Endothelial cell of umbilical vein (primary cell): ENCODE measurements around the gene PIEZO2. TPM values are rescaled to one million over a fixed set of nuclear protein-coding genes. Genes with fewer than 3 reads are reported as not detected.

Experiments
- BruUV-seq: library from RNA; stranded (reverse); fragments of 400-500 nt; replicated peaks from 2 replicates; lab custom pipeline; 2021; lab: Mats Ljungman, UMichigan
- CTCF ChIA-PET: fragments of 300-600, 350-600 bp; sonication (Branson Sonifier 250); formaldehyde crosslinking; loops from one replicate; lab custom pipeline; 2021; ENCODE audit warnings: antibody characterized with exemption, inconsistent platforms; lab: Charles Lee
- POLR2A ChIA-PET: fragments of 300-600, 350-600 bp; sonication (Branson Sonifier 250); formaldehyde crosslinking; loops from one replicate; lab custom pipeline; 2021; ENCODE audit warnings: antibody characterized with exemption, inconsistent platforms; lab: Charles Lee
- DNase-seq: peaks from one replicate; pipeline ENCODE4 v3.0.0-alpha.2; 2011; ENCODE audit warnings: low read depth, low spot score
- FAIRE-seq: peaks from 2 replicates; lab custom pipeline; 2011; peaks lifted over from hg19 to GRCh38; lab: Jason Lieb, UNC
- H2AFZ ChIP-seq: 2 replicates; pipeline ENCODE4 v1.6.0; 2012; ENCODE audit warnings: low read depth, low read length, control low read depth, inconsistent platforms
- H3K27ac ChIP-seq: 2 replicates; pipeline ENCODE4 v1.5.1; 2011; ENCODE audit warnings: low read depth, mild to moderate bottlenecking, control low read depth, low read length, moderate library complexity; ENCODE audit not compliant: insufficient read depth
- H3K27me3 ChIP-seq, 2 experiments: 2 replicates each; pipeline versions ENCODE4 v1.6.0 to v1.6.1; 2011; ENCODE audit warnings: low read length in 2 of 2, mixed read lengths in 1 of 2; ENCODE audit not compliant: control insufficient read depth in 2 of 2, insufficient read depth in 2 of 2
- H3K36me3 ChIP-seq, 2 experiments: 2 replicates in 1 of 2; 3 replicates in 1 of 2; pipeline ENCODE4 v1.5.1; 2011; ENCODE audit warnings: low read length in 2 of 2, mild to moderate bottlenecking in 1 of 2, moderate library complexity in 1 of 2; ENCODE audit not compliant: control insufficient read depth in 2 of 2, insufficient read depth in 2 of 2; ENCODE audit errors: extremely low read depth in 1 of 2
- H3K4me1 ChIP-seq: 3 replicates; pipeline ENCODE4 v1.5.1; 2011; ENCODE audit warnings: mild to moderate bottlenecking, low read length; ENCODE audit not compliant: control insufficient read depth, insufficient read depth; ENCODE audit errors: extremely low read depth
- H3K4me2 ChIP-seq: 2 replicates; pipeline ENCODE4 v1.6.1; 2011; ENCODE audit warnings: low read length, control low read depth, mixed read lengths; ENCODE audit not compliant: insufficient read depth
- H3K4me3 ChIP-seq, 3 experiments: fragments of 200-600 bp in 1 of 3; sonication (generic), shearing (Covaris generic) in 1 of 3; replicated peaks in 1 of 3; 2 replicates each; pipeline ENCODE4 v1.5.1; 2011 to 2016; ENCODE audit warnings: control low read depth in 3 of 3, low read length in 3 of 3, mild to moderate bottlenecking in 2 of 3, inconsistent platforms in 1 of 3, low read depth in 1 of 3, moderate library complexity in 1 of 3; ENCODE audit not compliant: insufficient read depth in 1 of 3
- H3K79me2 ChIP-seq: 2 replicates; pipeline ENCODE4 v1.6.0; 2012; ENCODE audit warnings: low read length, inconsistent platforms; ENCODE audit not compliant: control insufficient read depth, insufficient read depth
- H3K9ac ChIP-seq: replicated peaks from 2 replicates; pipeline ENCODE3; 2011; ENCODE audit warnings: low read length, control low read depth; ENCODE audit not compliant: insufficient read depth; ENCODE audit errors: extremely low read depth
- H3K9me1 ChIP-seq: replicated peaks from 3 replicates; pipeline ENCODE4 v1.6.0; 2011; ENCODE audit warnings: mild to moderate bottlenecking, low read length; ENCODE audit not compliant: control insufficient read depth, insufficient read depth; ENCODE audit errors: extremely low read depth
- H3K9me3 ChIP-seq: replicated peaks from 2 replicates; pipeline ENCODE4 v1.5.1; 2012; ENCODE audit warnings: low read length, inconsistent platforms; ENCODE audit not compliant: control insufficient read depth, insufficient read depth
- H4K20me1 ChIP-seq: replicated peaks from 2 replicates; pipeline ENCODE3; 2011; ENCODE audit warnings: mild to moderate bottlenecking, low read length; ENCODE audit not compliant: control insufficient read depth, insufficient read depth; ENCODE audit errors: extremely low read depth
- EZH2 ChIP-seq: IDR thresholded peaks from 2 replicates; pipeline ENCODE4 v1.6.1; 2012; ENCODE audit warnings: borderline replicate concordance, low read depth, mild to moderate bottlenecking, moderate library complexity, low read length, inconsistent platforms; ENCODE audit not compliant: severe bottlenecking
- FOS ChIP-seq: IDR thresholded peaks from 2 replicates; pipeline ENCODE4 v1.6.1; 2011; ENCODE audit warnings: mild to moderate bottlenecking, low read length, moderate library complexity, borderline replicate concordance; ENCODE audit not compliant: insufficient read depth
- GATA2 ChIP-seq: IDR thresholded peaks from 2 replicates; pipeline ENCODE4 v1.7.0; 2011; ENCODE audit warnings: low read depth, mild to moderate bottlenecking, moderate library complexity, mixed read lengths, low read length; ENCODE audit not compliant: insufficient read length, insufficient read depth
- JUN ChIP-seq: IDR thresholded peaks from 2 replicates; pipeline ENCODE4 v1.6.1; 2011; ENCODE audit warnings: borderline replicate concordance, low read depth; ENCODE audit not compliant: insufficient read length, insufficient read depth
- MAX ChIP-seq: IDR thresholded peaks from 2 replicates; pipeline ENCODE4 v1.6.1; 2011; ENCODE audit not compliant: insufficient read depth, insufficient read length
- MYC ChIP-seq: IDR thresholded peaks from one replicate; pipeline ENCODE4 v1.6.1; 2011; ENCODE audit warnings: mild to moderate bottlenecking, low read depth, low read length
- POLR2A ChIP-seq: IDR thresholded peaks from 2 replicates; pipeline ENCODE4 v1.6.1; 2012; ENCODE audit warnings: low read depth, mild to moderate bottlenecking, control low read depth, low read length
- POLR2AphosphoS5 ChIP-seq: IDR thresholded peaks from 2 replicates; pipeline ENCODE4 v1.6.1; 2012; ENCODE audit warnings: low read depth, mild to moderate bottlenecking, control low read depth, low read length, moderate library complexity; ENCODE audit not compliant: insufficient read depth
- dilution Hi-C: fragments of 300-500 bp; cut with MboI; formaldehyde crosslinking; loops from one replicate; pipeline ENCODE4 v1.15.0; 2019; ENCODE audit warnings: low sequenced_read_pairs; ENCODE audit not compliant: extremely low pct_ligation_motif_present
- intact Hi-C: fragments of 100-400 bp; cut with micrococcal nuclease; formaldehyde crosslinking; loops from one replicate; pipeline ENCODE4 v1.10.0; 2022
- polyA plus RNA-seq, 4 experiments: library from polyadenylated mRNA; depleted of rRNA in 3 of 4; stranded (reverse) in 3 of 4; unstranded in 1 of 4; fragments of >200 nt; gene quantifications; 2 replicates each; pipeline versions ENCODE4 v1.2.1 to v1.2.3, GENCODE V29; 2011 to 2012; ENCODE audit warnings: missing spikeins in 1 of 4
- total RNA-seq: library from RNA; stranded (reverse); gene quantifications from 2 replicates; pipeline ENCODE4 v1.2.3, GENCODE V29; 2021
- TF ChIP-seq, protein P1 (sequence below), 2 donors: IDR thresholded peaks; 1 replicate in 1 of 2; 2 replicates in 1 of 2; pipeline ENCODE4 v1.5.1; 2011; ENCODE audit warnings: low read length in 2 of 2, mild to moderate bottlenecking in 2 of 2, moderate library complexity in 2 of 2, control low read depth in 1 of 2, inconsistent platforms in 1 of 2, low read depth in 1 of 2; ENCODE audit not compliant: insufficient read depth in 1 of 2; ENCODE audit errors: extremely low read depth in 1 of 2

Gene PIEZO2
- total and polyA plus RNA-seq, 2 donors (not counting 3 experiments of a cell fraction or from before 2014, with no cell fraction given), result 1.7 to 11.2 TPM

DNA sequence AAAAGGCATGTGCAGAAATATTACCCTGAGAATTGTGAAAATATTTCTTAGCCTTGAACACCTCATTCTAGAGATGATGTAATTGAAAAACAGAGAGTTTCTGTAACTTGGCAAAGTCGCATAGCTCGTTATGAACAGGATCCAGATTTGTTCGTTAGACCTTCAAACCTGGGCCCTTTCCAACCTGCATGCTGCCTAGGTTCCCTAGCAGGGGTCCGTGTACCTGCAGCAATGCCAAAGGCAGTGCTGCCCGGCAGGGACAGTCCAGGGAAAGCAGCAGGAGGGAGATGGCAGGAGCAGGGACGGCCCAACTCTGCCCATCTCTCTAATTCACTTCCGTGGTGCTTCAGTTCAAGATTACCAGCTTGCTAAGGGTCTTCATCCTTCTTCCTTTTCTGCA, 12.0 kb downstream of the PIEZO2 start:
- Histone ChIP-seq H3K9ac (no peak overlapping the region), H3K79me2 (no peaks in the 10 kb centered on the region), H2AFZ (no peak overlapping the region), H3K4me1 (no peaks in the 10 kb centered on the region), H3K9me3 (no peaks in the 10 kb centered on the region), H4K20me1 (no peaks in the 10 kb centered on the region), H3K9me1 (no peaks in the 10 kb centered on the region), H3K27ac (no peak overlapping the region), H3K4me2 (no peak overlapping the region), H3K36me3 (no peaks in the 10 kb centered on the region), H3K27me3 (no peaks in the 10 kb centered on the region), H3K4me3 (no peak overlapping the region)
- BruUV-seq, result no TSS peak
- POLR2A ChIA-PET, result no interaction called here
- CTCF ChIA-PET, result interaction anchor here (0.9 to 1.4 kb wide), 3 partner anchors 17 to 286 kb away, joined by 3 to 5 read pairs (median 4); no protein-coding TSS in a partner anchor
- TF ChIP-seq, protein P1, sequence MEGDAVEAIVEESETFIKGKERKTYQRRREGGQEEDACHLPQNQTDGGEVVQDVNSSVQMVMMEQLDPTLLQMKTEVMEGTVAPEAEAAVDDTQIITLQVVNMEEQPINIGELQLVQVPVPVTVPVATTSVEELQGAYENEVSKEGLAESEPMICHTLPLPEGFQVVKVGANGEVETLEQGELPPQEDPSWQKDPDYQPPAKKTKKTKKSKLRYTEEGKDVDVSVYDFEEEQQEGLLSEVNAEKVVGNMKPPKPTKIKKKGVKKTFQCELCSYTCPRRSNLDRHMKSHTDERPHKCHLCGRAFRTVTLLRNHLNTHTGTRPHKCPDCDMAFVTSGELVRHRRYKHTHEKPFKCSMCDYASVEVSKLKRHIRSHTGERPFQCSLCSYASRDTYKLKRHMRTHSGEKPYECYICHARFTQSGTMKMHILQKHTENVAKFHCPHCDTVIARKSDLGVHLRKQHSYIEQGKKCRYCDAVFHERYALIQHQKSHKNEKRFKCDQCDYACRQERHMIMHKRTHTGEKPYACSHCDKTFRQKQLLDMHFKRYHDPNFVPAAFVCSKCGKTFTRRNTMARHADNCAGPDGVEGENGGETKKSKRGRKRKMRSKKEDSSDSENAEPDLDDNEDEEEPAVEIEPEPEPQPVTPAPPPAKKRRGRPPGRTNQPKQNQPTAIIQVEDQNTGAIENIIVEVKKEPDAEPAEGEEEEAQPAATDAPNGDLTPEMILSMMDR (IDR thresholded peaks at IDR 0.05; ENCODE audit: extremely low read depth in 1 of 2, insufficient read depth in 1 of 2, low read depth in 1 of 2, low read length in 2 of 2), result no peak
- no peak for TF ChIP-seq MAX
- no peak for TF ChIP-seq GATA2
- TF ChIP-seq JUN, result no peak
- TF ChIP-seq POLR2AphosphoS5, result no peak
- TF ChIP-seq FOS, result no peak
- TF ChIP-seq MYC, result no peak
- no peak for TF ChIP-seq POLR2A
- TF ChIP-seq EZH2, result no peak
- FAIRE-seq, result no peak
- dilution Hi-C loops, result no loop called here
- intact Hi-C loops, result no loop called here
- DNase-seq, result no peak
